ENCODE results near the gene CD99. TPM values are rescaled to one million over a fixed set of nuclear protein-coding genes. Genes with fewer than 3 reads are reported as not detected.
A peak's percentile ranks its signal among the peaks of the same experiment; 100 is the strongest.

CD99 gene
- polyA plus RNA-seq, 3 donors = 159 to 217 (median 184) TPM

GRCh38 chrX:2658585-2659292 is 32.4 kb upstream of the CD99 start:
- 27% methylated on average over 3 of the region's 5 CpGs for WGBS (ENCODE audit: insufficient coverage)
- Histone ChIP-seq H4K20me1 (ENCODE audit: insufficient read depth, low read length) (no peaks in the 10 kb centered on the region), H3K27ac (ENCODE audit: low read depth in 1 of 2, low read length in 2 of 2) (no peak overlapping the region), H3K4me2 (replicated peaks; ENCODE audit: extremely low read depth, low read length, poor library complexity, severe bottlenecking) (peak overlapping the region; percentile 6), H3K9ac (ENCODE audit: insufficient read depth, low read length, poor library complexity, severe bottlenecking) (no peak overlapping the region), H3K9me3 (replicated peaks in 1 of 2; ENCODE audit: control insufficient read depth in 1 of 2, insufficient read depth in 1 of 2, low read length in 2 of 2) (no peaks in the 10 kb centered on the region), H3K27me3 (ENCODE audit: control insufficient read depth in 2 of 2, insufficient read depth in 2 of 2, low read length in 2 of 2) (no peaks in the 10 kb centered on the region), H3K36me3 (replicated peaks in 1 of 2; ENCODE audit: control insufficient read depth in 1 of 2, insufficient read depth in 2 of 2, low read length in 2 of 2) (no peaks in the 10 kb centered on the region), H3K79me2 (ENCODE audit: insufficient read depth, low read length) (no peaks in the 10 kb centered on the region), H3K4me3 (replicated peaks in 1 of 3; ENCODE audit: low read depth in 2 of 3, low read length in 3 of 3) (no peak overlapping the region), H2AFZ (ENCODE audit: insufficient read depth, low read depth, low read length, poor library complexity, severe bottlenecking) (no peak overlapping the region), H3K4me1 (ENCODE audit: control insufficient read depth in 1 of 2, insufficient read depth in 2 of 2, low read length in 2 of 2) (peaks cover 5 to 8% of the 10 kb centered on the region in 2 donors)
- Mint-ChIP-seq H3K27ac (peak overlapping the region in 2 of 7 donors; percentile 3 to 41), H3K36me3 (peaks cover 3 to 6% of the 10 kb centered on the region in 2 donors), H3K9me3 (peaks cover 0 to 1% (median 0%) of the 10 kb centered on the region in 7 donors), H3K27me3 (ENCODE audit: low read depth in 3 of 3) (no peaks in the 10 kb centered on the region), H3K4me3 (no peak overlapping the region), H3K4me1 (peaks cover 9% of the 10 kb centered on the region)
- peak; percentile 19 to 54 (median 48) for DNase-seq
- intact Hi-C loops (cut with micrococcal nuclease) = no loop called here
- TF ChIP-seq CTCF (IDR thresholded peaks at IDR 0.05) = no peak

- no peaks in the 10 kb centered on the region for H3K79me2 ChIP-seq (ENCODE audit: insufficient read depth, low read length)
Measured at GRCh38 chrX:2662586-2662985, 28.5 kb upstream of the CD99 start.

More at GRCh38 chrX:2662586-2662985, 28.5 kb upstream of the CD99 start:
- Histone ChIP-seq H3K27me3 (ENCODE audit: control insufficient read depth in 2 of 2, insufficient read depth in 2 of 2, low read length in 2 of 2) (no peaks in the 10 kb centered on the region), H4K20me1 (ENCODE audit: insufficient read depth, low read length) (no peaks in the 10 kb centered on the region), H3K9ac (ENCODE audit: insufficient read depth, low read length, poor library complexity, severe bottlenecking) (no peak overlapping the region), H2AFZ (ENCODE audit: insufficient read depth, low read depth, low read length, poor library complexity, severe bottlenecking) (no peak overlapping the region), H3K27ac (ENCODE audit: low read depth in 1 of 2, low read length in 2 of 2) (no peak overlapping the region), H3K4me2 (replicated peaks; ENCODE audit: extremely low read depth, low read length, poor library complexity, severe bottlenecking) (no peak overlapping the region), H3K36me3 (replicated peaks in 1 of 2; ENCODE audit: control insufficient read depth in 1 of 2, insufficient read depth in 2 of 2, low read length in 2 of 2) (no peaks in the 10 kb centered on the region), H3K4me1 (ENCODE audit: control insufficient read depth in 1 of 2, insufficient read depth in 2 of 2, low read length in 2 of 2) (peaks cover 5 to 8% of the 10 kb centered on the region in 2 donors), H3K4me3 (replicated peaks in 1 of 3; ENCODE audit: low read depth in 2 of 3, low read length in 3 of 3) (no peak overlapping the region), H3K9me3 (replicated peaks in 1 of 2; ENCODE audit: control insufficient read depth in 1 of 2, insufficient read depth in 1 of 2, low read length in 2 of 2) (no peaks in the 10 kb centered on the region)
- intact Hi-C loops (cut with micrococcal nuclease) = no loop called here
- Mint-ChIP-seq H3K27me3 (ENCODE audit: low read depth in 3 of 3) (peaks cover 0 to 2% (median 1%) of the 10 kb centered on the region in 3 donors), H3K9me3 (peaks cover 0 to 1% (median 0%) of the 10 kb centered on the region in 7 donors), H3K4me1 (peaks cover 9% of the 10 kb centered on the region), H3K36me3 (peaks cover 0 to 3% of the 10 kb centered on the region in 2 donors), H3K27ac (no peak overlapping the region), H3K4me3 (no peak overlapping the region)
- WGBS (ENCODE audit: insufficient coverage) = 92% methylated on average over 2 of the region's 5 CpGs
- no peak for DNase-seq
- TF ChIP-seq CTCF (IDR thresholded peaks at IDR 0.05) = no peak

All from CD14-positive monocyte (primary cell).